Colonic mucosa (tissue), 4 donors: ENCODE data around the gene P4HTM. TPM values are rescaled to one million over a fixed set of nuclear protein-coding genes. Genes with fewer than 3 reads are reported as not detected.
A peak's percentile ranks its signal among the peaks of the same experiment; 100 is the strongest.

Source experiments
- DNase-seq: peaks from one replicate; pipeline ENCODE4 v3.0.0-alpha.2; 2020
- H3K27ac ChIP-seq: fragments of 200-600 bp; one replicate; pipeline ENCODE4 v1.8.0; 2021
- H3K27me3 ChIP-seq: fragments of 200-600 bp; one replicate; pipeline ENCODE4 v1.8.0; 2021
- H3K36me3 ChIP-seq: fragments of 200-600 bp; one replicate; pipeline ENCODE4 v1.8.0; 2021
- H3K4me1 ChIP-seq: fragments of 200-600 bp; one replicate; pipeline ENCODE4 v1.8.0; 2021; ENCODE audit warnings: mild to moderate bottlenecking
- H3K4me3 ChIP-seq: fragments of 200-600 bp; one replicate; pipeline ENCODE4 v1.8.0; 2021
- H3K9ac ChIP-seq, 2 donors: one replicate each; pipeline ENCODE4 v1.7.0; 2013; ENCODE audit warnings: control low read depth in 2 of 2, low read depth in 2 of 2, low read length in 2 of 2
- H3K9me3 ChIP-seq: fragments of 200-600 bp; one replicate; pipeline ENCODE4 v1.8.0; 2021
- intact Hi-C: fragments of 100-400 bp; cut with DNase I; formaldehyde crosslinking; loops from one replicate; pipeline ENCODE4 v1.14.1; 2022
- microRNA-seq: library from miRNA; unstranded; fragments of <30 nt; microRNA quantifications from one replicate; pipeline ENCODE4, GENCODE V29; 2019
- total RNA-seq, 2 donors: library from RNA; stranded (reverse); fragmentation: NEBNext Ultra II Directional in 1 of 2; extraction: Animal tissue kit (Norgen Biotek cat#: 25700) in 1 of 2; gene quantifications; one replicate each; pipeline ENCODE4 v1.2.1, GENCODE V29; 2021
- TF ChIP-seq, protein P1 (sequence below): fragments of 200-600 bp; IDR thresholded peaks from one replicate; pipeline ENCODE4 v1.8.0; 2022; ENCODE audit warnings: antibody characterized with exemption, mild to moderate bottlenecking
- donor health status: healthy.
- donor health status: DM: no; HTN: no; CAD: no.
- donor health status: DM: no; HTN: no; CAD: no.

The P4HTM gene
- total RNA-seq, 2 donors from 2014 or later = 34.9 to 73.9 TPM

DNA sequence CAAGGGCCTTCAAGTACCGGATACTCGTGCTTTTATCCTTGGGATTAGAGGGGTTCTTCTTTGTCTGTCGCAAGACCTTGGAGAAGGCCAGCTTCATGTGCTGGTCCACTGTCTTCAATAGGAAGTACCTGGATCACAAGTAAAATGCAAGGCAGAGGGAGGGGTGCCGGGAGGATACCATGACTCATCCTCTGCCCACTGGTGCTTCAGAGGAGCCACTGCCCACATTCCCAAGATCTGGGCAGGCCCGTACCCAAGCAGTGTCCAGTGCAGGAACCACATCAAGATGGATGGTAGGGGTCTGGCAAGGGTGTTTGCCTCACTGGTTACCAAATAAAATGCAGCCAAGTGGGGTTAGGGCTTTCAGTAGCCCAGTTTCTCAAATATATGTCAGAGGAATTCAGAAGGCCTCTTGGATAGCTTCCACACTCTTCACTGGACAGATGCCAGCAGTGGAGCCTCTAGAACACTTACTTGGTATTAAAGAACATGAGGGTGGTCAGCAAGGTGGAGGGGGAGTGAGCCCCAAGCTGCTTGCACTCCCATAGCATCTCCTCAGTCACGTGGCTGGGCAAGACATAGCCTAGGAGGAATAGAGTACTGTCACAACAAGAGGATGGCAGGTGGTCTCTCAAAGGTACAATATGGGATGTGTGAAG lies 42.7 kb downstream of the P4HTM start:
- no peak overlapping the region for H3K9ac ChIP-seq
- H3K4me1 ChIP-seq = peaks cover 7% of the 10 kb centered on the region
- no peaks in the 10 kb centered on the region for H3K9me3 ChIP-seq
- H3K4me3 ChIP-seq = no peak overlapping the region
- TF ChIP-seq, protein P1, sequence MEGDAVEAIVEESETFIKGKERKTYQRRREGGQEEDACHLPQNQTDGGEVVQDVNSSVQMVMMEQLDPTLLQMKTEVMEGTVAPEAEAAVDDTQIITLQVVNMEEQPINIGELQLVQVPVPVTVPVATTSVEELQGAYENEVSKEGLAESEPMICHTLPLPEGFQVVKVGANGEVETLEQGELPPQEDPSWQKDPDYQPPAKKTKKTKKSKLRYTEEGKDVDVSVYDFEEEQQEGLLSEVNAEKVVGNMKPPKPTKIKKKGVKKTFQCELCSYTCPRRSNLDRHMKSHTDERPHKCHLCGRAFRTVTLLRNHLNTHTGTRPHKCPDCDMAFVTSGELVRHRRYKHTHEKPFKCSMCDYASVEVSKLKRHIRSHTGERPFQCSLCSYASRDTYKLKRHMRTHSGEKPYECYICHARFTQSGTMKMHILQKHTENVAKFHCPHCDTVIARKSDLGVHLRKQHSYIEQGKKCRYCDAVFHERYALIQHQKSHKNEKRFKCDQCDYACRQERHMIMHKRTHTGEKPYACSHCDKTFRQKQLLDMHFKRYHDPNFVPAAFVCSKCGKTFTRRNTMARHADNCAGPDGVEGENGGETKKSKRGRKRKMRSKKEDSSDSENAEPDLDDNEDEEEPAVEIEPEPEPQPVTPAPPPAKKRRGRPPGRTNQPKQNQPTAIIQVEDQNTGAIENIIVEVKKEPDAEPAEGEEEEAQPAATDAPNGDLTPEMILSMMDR = no peak
- intact Hi-C loops = no loop called here
- peaks cover 13% of the 10 kb centered on the region for H3K36me3 ChIP-seq
- H3K27ac ChIP-seq = no peak overlapping the region
- no peaks in the 10 kb centered on the region for H3K27me3 ChIP-seq
- no peak for DNase-seq

DNA sequence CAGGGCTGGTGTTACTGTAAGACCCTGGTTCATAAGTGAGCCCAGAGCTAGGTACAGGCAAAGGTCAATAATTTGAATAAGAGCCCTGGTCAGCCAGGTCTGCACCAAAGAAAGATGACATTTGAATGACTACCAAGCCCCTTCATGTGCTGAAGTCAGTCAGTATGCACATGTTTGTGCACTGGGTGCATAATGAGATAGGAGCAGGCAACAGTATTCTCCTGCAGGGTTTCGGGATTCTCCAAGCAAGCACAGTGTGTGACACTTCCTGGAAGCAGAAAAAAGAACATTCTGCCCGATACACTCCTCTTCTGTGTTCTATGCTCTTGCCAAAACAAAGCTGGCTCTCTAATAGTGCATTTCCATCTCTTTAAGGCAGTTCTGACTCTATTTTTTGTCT lies 44.6 kb downstream of the P4HTM start:
- Histone ChIP-seq H3K4me3 (no peak overlapping the region), H3K4me1 (no peaks in the 10 kb centered on the region), H3K27me3 (no peaks in the 10 kb centered on the region), H3K9ac (no peak overlapping the region), H3K36me3 (peaks cover 13% of the 10 kb centered on the region), H3K27ac (no peak overlapping the region), H3K9me3 (no peaks in the 10 kb centered on the region)
- intact Hi-C loops = no loop called here
- TF ChIP-seq, protein P1 = no peak
- no peak for DNase-seq

DNA sequence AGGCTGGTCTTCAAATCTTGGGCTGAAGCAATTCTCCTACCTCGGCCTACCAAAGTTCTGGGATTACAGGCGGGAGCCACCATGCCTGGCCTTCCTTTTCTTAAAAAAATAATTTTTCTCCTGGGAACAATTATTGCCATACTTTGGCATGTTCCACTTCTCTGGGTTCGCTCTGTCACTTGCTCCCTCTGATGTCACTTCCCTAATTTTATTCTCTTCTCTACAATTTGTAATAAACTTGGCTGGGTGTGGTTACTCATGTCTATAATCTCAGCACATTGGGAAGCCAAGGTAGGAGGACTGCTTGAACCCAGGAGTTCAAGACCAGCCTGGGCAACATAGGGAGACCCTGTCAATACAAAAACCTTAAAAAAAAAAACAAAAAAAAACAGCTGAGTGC lies 45.2 kb downstream of the P4HTM start:
- TF ChIP-seq, protein P1 = no peak
- no peak overlapping the region for H3K27ac ChIP-seq
- no peak overlapping the region for H3K9ac ChIP-seq
- intact Hi-C loops = no loop called here
- DNase-seq = no peak
- H3K9me3 ChIP-seq = no peaks in the 10 kb centered on the region
- H3K36me3 ChIP-seq = peaks cover 13% of the 10 kb centered on the region
- H3K27me3 ChIP-seq = no peaks in the 10 kb centered on the region
- H3K4me1 ChIP-seq = no peaks in the 10 kb centered on the region
- H3K4me3 ChIP-seq = no peak overlapping the region

DNA sequence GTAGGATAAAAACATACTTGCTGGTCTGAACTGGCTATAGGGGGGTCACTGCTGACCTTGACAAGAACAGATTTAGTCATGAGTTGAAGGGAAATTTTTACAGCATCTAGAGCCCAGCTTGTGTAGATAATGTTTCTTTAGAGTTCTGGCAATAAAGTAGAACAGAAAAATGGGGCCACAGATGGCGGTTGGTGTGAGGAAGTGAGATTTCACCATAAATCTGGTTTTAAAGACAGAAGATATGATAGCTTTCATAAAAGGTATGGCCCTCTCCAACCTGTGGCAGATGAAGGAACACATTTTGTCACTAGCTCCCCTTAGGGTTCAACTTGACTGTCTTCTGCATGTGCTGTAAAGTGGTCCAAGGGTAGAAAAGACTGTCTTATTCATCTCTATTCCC lies 63.5 kb downstream of the P4HTM start:
- intact Hi-C loops = no loop called here
- Histone ChIP-seq H3K27me3 (no peaks in the 10 kb centered on the region), H3K9me3 (no peaks in the 10 kb centered on the region), H3K36me3 (peaks cover 8% of the 10 kb centered on the region), H3K9ac (no peak overlapping the region), H3K4me1 (no peaks in the 10 kb centered on the region), H3K4me3 (no peak overlapping the region), H3K27ac (no peak overlapping the region)
- DNase-seq = no peak
- TF ChIP-seq, protein P1 = no peak

DNA sequence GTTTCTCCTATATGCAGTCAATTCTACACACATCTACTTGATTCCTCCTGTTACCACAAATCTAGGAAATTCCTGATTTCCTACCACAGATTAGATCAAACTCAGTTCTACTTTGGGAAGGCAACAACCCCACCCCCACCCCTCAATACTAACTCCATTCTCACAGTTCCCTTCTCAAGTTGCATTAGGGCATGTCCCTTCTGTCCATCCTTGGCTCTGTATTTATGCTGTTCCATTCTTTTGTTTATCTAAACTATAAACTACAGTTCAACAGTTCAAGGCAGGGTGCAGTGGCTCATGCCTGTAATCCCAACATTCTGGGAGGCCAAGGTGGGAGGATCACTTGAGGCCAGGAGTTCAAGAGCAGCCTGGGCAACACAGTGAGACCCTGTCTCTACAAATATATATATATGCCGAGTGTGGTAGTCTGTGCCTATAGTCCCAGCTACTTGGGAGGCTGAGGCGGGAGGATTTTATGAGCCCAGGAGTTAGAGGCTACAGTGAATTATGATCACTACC lies 64.4 kb downstream of the P4HTM start:
- TF ChIP-seq, protein P1 = no peak
- Histone ChIP-seq H3K4me3 (no peak overlapping the region), H3K9me3 (no peaks in the 10 kb centered on the region), H3K4me1 (no peaks in the 10 kb centered on the region), H3K27me3 (no peaks in the 10 kb centered on the region), H3K36me3 (peaks cover 8% of the 10 kb centered on the region), H3K27ac (no peak overlapping the region), H3K9ac (no peak overlapping the region)
- DNase-seq = no peak
- intact Hi-C loops = no loop called here

Small RNA genes lying within 50 kb of the gene (microRNA-seq; reads per million reads assigned to microRNA genes)
- gene MIR191 = 15,991 reads per million, percentile 95 among the genes with 10 or more reads in this experiment
- 6,646 reads per million, percentile 92 among the genes with 10 or more reads in this experiment for gene MIR425

Other genes starting within 250 kb of the P4HTM start
- 100 to 1,000 TPM in 1 of 2 donors, 10 to 100 TPM in 1; 66.8 to 117 TPM for gene PRKAR2A, start 142.4 kb upstream of the P4HTM start, total RNA-seq
- 10 to 100 TPM; 28.6 to 31.5 TPM for gene SLC25A20, start 91.4 kb upstream of the P4HTM start, total RNA-seq
- gene ARIH2, start 71.4 kb upstream of the P4HTM start, total RNA-seq = 10 to 100 TPM; 55.6 to 77.4 TPM
- gene WDR6, start 17.1 kb downstream of the P4HTM start, total RNA-seq = 100 to 1,000 TPM in 1 of 2 donors, 10 to 100 TPM in 1; 92.3 to 150 TPM
- 10 to 100 TPM; 22.0 to 23.5 TPM for gene DALRD3, start 28.3 kb downstream of the P4HTM start, total RNA-seq
- 10 to 100 TPM; 62.2 to 98.4 TPM for gene NDUFAF3, start 31.9 kb downstream of the P4HTM start, total RNA-seq
- 100 to 1,000 TPM; 126 to 249 TPM for gene IMPDH2, start 39.2 kb downstream of the P4HTM start, total RNA-seq
- 10 to 100 TPM; 59.8 to 76.0 TPM for gene QRICH1, start 103.8 kb downstream of the P4HTM start, total RNA-seq
- gene QARS1, start 114.5 kb downstream of the P4HTM start, total RNA-seq = 100 to 1,000 TPM; 371 to 374 TPM
- gene USP19, start 130.6 kb downstream of the P4HTM start, total RNA-seq = 10 to 100 TPM; 59.1 to 81.0 TPM
- gene LAMB2, start 142.8 kb downstream of the P4HTM start, total RNA-seq = 100 to 1,000 TPM in 1 of 2 donors, 10 to 100 TPM in 1; 83.5 to 112 TPM
- gene CCDC71, start 176.1 kb downstream of the P4HTM start, total RNA-seq = 10 to 100 TPM; 17.8 to 22.6 TPM
- 1 to 10 TPM; 5.1 to 9.4 TPM for gene KLHDC8B, start 181.4 kb downstream of the P4HTM start, total RNA-seq